ENCODE data around the gene SUGP2. TPM values are rescaled to one million over a fixed set of nuclear protein-coding genes. Genes with fewer than 3 reads are reported as not detected.

The SUGP2 gene
- total RNA-seq, 4 donors from 2014 or later, result 16.7 to 36.2 (median 21.5) TPM

DNA sequence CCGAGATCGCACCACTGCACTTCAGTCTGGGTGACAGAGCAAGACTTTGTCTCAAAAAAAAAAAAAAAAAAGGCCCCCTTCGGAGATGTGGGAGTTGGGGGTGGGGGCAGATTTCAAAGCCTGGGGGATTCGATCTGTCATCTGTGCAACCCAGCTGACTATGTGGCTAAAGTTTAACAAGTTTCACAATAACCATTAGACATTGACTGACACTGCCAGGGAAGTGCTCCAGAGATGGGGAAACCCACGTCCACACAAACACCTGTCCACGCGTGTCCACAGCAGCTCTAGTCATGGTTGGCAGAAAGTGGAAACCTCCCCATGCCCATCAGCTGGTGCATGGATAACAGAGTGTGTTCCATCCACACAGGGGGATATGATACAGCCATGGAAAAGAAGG lies 54.7 kb downstream of the SUGP2 start:
- DNase-seq, result no peak
- no peaks in the 10 kb centered on the region for H3K4me1 ChIP-seq
- WGBS, 2 donors, result 43 to 78% methylated on average over 5 to 7 of the region's 7 CpGs
- no peak overlapping the region for H3K4me3 ChIP-seq
- no peaks in the 10 kb centered on the region for H3K36me3 ChIP-seq
- intact Hi-C loops (cut with DNase I), result no loop called here
- TF ChIP-seq POLR2A (IDR thresholded peaks at IDR 0.05), result no peak
- TF ChIP-seq, protein P1, sequence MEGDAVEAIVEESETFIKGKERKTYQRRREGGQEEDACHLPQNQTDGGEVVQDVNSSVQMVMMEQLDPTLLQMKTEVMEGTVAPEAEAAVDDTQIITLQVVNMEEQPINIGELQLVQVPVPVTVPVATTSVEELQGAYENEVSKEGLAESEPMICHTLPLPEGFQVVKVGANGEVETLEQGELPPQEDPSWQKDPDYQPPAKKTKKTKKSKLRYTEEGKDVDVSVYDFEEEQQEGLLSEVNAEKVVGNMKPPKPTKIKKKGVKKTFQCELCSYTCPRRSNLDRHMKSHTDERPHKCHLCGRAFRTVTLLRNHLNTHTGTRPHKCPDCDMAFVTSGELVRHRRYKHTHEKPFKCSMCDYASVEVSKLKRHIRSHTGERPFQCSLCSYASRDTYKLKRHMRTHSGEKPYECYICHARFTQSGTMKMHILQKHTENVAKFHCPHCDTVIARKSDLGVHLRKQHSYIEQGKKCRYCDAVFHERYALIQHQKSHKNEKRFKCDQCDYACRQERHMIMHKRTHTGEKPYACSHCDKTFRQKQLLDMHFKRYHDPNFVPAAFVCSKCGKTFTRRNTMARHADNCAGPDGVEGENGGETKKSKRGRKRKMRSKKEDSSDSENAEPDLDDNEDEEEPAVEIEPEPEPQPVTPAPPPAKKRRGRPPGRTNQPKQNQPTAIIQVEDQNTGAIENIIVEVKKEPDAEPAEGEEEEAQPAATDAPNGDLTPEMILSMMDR (IDR thresholded peaks at IDR 0.05), result no peak
- peaks cover 0 to 25% (median 0%) of the 10 kb centered on the region in 4 donors for H3K27me3 ChIP-seq
- H3K9me3 ChIP-seq, result no peaks in the 10 kb centered on the region
- no peak overlapping the region for H3K27ac ChIP-seq

DNA sequence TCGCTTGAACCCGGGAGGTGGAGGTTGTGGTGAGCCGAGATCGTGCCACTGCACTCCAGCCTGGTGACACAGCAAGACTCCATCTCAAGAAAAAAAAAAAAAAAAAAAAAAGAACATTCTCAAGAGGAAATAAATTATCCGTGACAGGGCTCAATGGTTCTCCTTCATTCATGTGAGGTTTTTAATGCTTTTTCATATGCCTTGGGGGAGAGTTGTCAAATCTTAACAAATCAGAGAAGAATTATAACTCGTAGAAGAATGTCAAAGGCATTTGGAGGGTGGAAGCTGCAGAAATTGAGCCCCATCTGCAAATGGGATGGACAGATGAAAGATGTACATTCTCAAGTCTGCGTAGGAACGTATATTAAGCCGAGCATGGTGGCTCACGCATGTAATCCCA lies 57.4 kb downstream of the SUGP2 start:
- no peak for DNase-seq
- peaks cover 5 to 19% (median 14%) of the 10 kb centered on the region in 3 donors for H3K4me1 ChIP-seq
- no peaks in the 10 kb centered on the region for H3K36me3 ChIP-seq
- TF ChIP-seq, protein P1 (IDR thresholded peaks at IDR 0.05), result no peak
- TF ChIP-seq POLR2A (IDR thresholded peaks at IDR 0.05), result no peak
- intact Hi-C loops (cut with DNase I), result no loop called here
- H3K27ac ChIP-seq, result no peak overlapping the region
- peaks cover 0 to 3% (median 0%) of the 10 kb centered on the region in 4 donors for H3K27me3 ChIP-seq
- H3K9me3 ChIP-seq, result no peaks in the 10 kb centered on the region
- WGBS, 2 donors, result 33 to 44% methylated on average over 9 to 10 of the region's 10 CpGs
- H3K4me3 ChIP-seq, result no peak overlapping the region

DNA sequence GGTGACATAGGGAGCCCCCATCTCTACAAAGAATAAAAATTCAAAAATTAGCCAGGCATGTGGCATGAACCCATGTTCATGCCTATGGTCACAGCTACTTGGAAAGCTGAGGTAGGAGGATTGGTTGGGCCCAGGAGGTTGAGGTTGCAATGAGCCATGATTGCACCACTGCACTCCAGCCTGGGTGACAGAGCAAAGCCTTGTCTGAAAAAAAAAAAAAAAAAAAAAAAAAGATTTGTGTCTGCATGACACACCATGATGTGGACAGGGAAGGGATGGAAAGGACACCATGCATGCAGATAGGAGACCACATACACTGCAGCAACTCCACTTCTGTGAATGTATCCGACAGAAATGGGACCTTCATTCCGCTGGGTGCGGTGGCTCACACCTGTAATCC lies 58.3 kb downstream of the SUGP2 start:
- 94 to 97% methylated on average over 3 of the region's 3 CpGs for WGBS, 2 donors
- peaks cover 0 to 3% (median 0%) of the 10 kb centered on the region in 4 donors for H3K27me3 ChIP-seq
- no peak for TF ChIP-seq POLR2A (IDR thresholded peaks at IDR 0.05)
- TF ChIP-seq, protein P1 (IDR thresholded peaks at IDR 0.05), result no peak
- H3K4me1 ChIP-seq, result peaks cover 8 to 28% (median 19%) of the 10 kb centered on the region in 3 donors
- intact Hi-C loops (cut with DNase I), result no loop called here
- H3K9me3 ChIP-seq, result no peaks in the 10 kb centered on the region
- H3K36me3 ChIP-seq, result no peaks in the 10 kb centered on the region
- no peak overlapping the region for H3K27ac ChIP-seq
- no peak overlapping the region for H3K4me3 ChIP-seq
- DNase-seq, result no peak

DNA sequence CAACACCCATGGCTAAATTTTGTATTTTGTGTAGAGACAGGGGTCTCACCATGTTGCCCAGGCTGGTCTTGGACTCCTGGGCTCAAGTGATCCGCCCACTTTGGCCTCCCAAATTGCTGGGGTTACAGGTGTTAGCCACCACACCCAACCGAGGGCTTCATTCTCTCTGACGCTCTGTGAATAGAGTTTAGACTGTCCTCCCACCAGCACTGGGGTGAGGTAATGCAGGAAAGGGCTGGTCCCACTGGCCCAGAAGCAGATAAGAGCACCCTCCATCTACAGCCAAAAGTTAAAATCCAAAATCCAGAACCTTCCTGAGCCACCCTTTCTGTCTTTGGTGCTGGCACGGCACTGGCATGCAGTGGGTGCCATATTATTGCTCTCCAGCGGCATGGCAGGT lies 60.5 kb downstream of the SUGP2 start:
- Histone ChIP-seq H3K4me1 (peaks cover 24 to 49% (median 29%) of the 10 kb centered on the region in 3 donors), H3K27me3 (peaks cover 0 to 3% (median 0%) of the 10 kb centered on the region in 4 donors)
- no peak for DNase-seq

DNA sequence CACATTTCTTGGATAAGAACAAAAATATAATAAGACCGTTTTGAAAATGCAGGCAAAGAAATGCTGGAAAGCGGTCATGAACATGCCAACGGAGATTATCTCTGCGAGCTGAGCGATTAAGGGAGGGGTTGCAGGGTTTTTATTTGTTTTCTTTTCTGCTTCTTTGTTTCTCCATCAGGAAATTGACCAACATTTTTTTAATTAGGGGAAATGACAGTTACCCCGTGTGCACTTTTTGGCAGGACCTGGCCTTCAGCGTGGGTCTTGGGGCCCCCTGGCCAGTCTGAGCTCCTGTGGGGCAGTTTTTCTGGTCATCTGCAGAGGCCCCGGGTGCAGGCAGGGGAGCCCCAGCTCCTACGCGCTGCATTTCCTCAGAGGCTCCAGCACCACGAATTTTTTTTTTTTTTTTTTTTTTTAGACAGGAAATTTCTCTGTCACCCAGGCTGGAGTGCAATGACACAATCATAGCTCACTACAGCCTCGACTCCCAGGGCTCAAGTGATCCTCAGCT lies 61.0 kb downstream of the SUGP2 start:
- Histone ChIP-seq H3K4me3 (no peak overlapping the region), H3K9me3 (no peaks in the 10 kb centered on the region), H3K4me1 (peaks cover 26 to 54% (median 29%) of the 10 kb centered on the region in 3 donors), H3K36me3 (no peaks in the 10 kb centered on the region), H3K27me3 (peaks cover 0 to 3% (median 0%) of the 10 kb centered on the region in 4 donors), H3K27ac (peak overlapping the region in 3 of 4 donors; percentile 38 to 66 (median 63))
- whole genome bisulfite sequencing, 2 donors, result 8 to 21% methylated on average over 12 of the region's 12 CpGs
- TF ChIP-seq POLR2A (IDR thresholded peaks at IDR 0.05), result no peak
- TF ChIP-seq, protein P1 (IDR thresholded peaks at IDR 0.05), result no peak
- no peak for DNase-seq
- intact Hi-C loops (cut with DNase I), result no loop called here

More for the DNA sequence above, 60.5 kb downstream of the SUGP2 start:
- no peak overlapping the region for H3K4me3 ChIP-seq
- TF ChIP-seq, protein P1 (IDR thresholded peaks at IDR 0.05), result no peak
- TF ChIP-seq POLR2A (IDR thresholded peaks at IDR 0.05), result no peak
- peak overlapping the region in 3 of 4 donors; percentile 38 to 66 (median 63) for H3K27ac ChIP-seq
- H3K36me3 ChIP-seq, result no peaks in the 10 kb centered on the region
- intact Hi-C loops (cut with DNase I), result no loop called here
- 78% methylated on average over 4 of the region's 5 CpGs; no CpG with 5 or more reads in 1 of the 2 donors for WGBS, 2 donors
- no peaks in the 10 kb centered on the region for H3K9me3 ChIP-seq
